Parathyroid adenoma (tissue), 2 donors: ENCODE results near the gene DAPP1.

ENCODE experiments used
- H2AFZ ChIP-seq: fragments of 300-600 bp; sonication (generic); one replicate; pipeline ENCODE4 v1.7.0; 2017; ENCODE audit warnings: antibody characterized with exemption, mild to moderate bottlenecking
- H3K27ac ChIP-seq: fragments of 300-600 bp; sonication (generic); one replicate; pipeline ENCODE4 v1.7.0; 2017
- H3K27me3 ChIP-seq: fragments of 300-600 bp; sonication (generic); one replicate; pipeline ENCODE4 v1.7.0; 2017; ENCODE audit warnings: low read length; ENCODE audit not compliant: control insufficient read depth, insufficient read depth
- H3K36me3 ChIP-seq: fragments of 300-600 bp; sonication (generic); one replicate; pipeline ENCODE4 v1.7.0; 2017; ENCODE audit warnings: low read length; ENCODE audit not compliant: control insufficient read depth, insufficient read depth
- H3K4me1 ChIP-seq: fragments of 300-600 bp; sonication (generic); one replicate; pipeline ENCODE4 v1.7.0; 2017; ENCODE audit warnings: control low read depth
- H3K4me2 ChIP-seq: fragments of 300-600 bp; sonication (generic); one replicate; pipeline ENCODE4 v1.7.0; 2017; ENCODE audit warnings: low read length
- H3K4me3 ChIP-seq: fragments of 300-600 bp; sonication (generic); one replicate; pipeline ENCODE4 v1.7.0; 2017; ENCODE audit warnings: low read depth, low read length
- H3K79me2 ChIP-seq: fragments of 300-600 bp; sonication (generic); one replicate; pipeline ENCODE4 v1.7.0; 2017; ENCODE audit warnings: control low read depth
- H3K9ac ChIP-seq: fragments of 300-600 bp; sonication (generic); one replicate; pipeline ENCODE4 v1.7.0; 2017; ENCODE audit warnings: mild to moderate bottlenecking
- H3K9me3 ChIP-seq: fragments of 300-600 bp; sonication (generic); one replicate; pipeline ENCODE4 v1.7.0; 2017; ENCODE audit warnings: low read length; ENCODE audit not compliant: control insufficient read depth
- TF ChIP-seq, protein P1 (sequence below): fragments of 300-600 bp; sonication (generic); IDR thresholded peaks from one replicate; pipeline ENCODE4 v1.7.0; 2017; ENCODE audit warnings: antibody characterized with exemption, mild to moderate bottlenecking
- donor health status: primary hyperparathyroidism.

DAPP1 gene

DNA sequence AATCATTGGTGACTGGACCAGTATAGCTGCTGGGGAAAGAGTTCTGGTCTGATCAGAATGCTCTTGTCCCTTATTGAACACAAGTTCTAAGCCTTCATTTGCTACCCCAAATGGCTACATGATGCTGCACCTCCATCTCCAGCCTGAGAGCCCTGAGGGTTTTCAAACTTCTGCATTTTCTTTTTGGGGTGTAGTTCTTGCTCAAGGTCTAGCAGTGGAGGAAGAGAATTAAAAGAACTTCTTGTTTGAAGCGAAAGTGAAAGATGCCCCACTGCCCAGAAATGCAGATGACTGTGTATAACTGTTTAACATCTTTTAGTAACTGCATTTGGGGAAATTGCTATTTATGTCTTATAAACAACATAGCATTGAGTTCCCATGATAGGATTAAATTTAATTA, 39.1 kb downstream of the DAPP1 start:
- Histone ChIP-seq H3K27ac (no peak overlapping the region), H2AFZ (no peak overlapping the region), H3K4me1 (no peaks in the 10 kb centered on the region), H3K27me3 (no peaks in the 10 kb centered on the region), H3K9ac (no peak overlapping the region), H3K79me2 (no peaks in the 10 kb centered on the region), H3K9me3 (no peaks in the 10 kb centered on the region), H3K4me2 (no peak overlapping the region), H3K4me3 (no peak overlapping the region), H3K36me3 (no peaks in the 10 kb centered on the region)
- TF ChIP-seq, protein P1, sequence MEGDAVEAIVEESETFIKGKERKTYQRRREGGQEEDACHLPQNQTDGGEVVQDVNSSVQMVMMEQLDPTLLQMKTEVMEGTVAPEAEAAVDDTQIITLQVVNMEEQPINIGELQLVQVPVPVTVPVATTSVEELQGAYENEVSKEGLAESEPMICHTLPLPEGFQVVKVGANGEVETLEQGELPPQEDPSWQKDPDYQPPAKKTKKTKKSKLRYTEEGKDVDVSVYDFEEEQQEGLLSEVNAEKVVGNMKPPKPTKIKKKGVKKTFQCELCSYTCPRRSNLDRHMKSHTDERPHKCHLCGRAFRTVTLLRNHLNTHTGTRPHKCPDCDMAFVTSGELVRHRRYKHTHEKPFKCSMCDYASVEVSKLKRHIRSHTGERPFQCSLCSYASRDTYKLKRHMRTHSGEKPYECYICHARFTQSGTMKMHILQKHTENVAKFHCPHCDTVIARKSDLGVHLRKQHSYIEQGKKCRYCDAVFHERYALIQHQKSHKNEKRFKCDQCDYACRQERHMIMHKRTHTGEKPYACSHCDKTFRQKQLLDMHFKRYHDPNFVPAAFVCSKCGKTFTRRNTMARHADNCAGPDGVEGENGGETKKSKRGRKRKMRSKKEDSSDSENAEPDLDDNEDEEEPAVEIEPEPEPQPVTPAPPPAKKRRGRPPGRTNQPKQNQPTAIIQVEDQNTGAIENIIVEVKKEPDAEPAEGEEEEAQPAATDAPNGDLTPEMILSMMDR, result no peak

DNA sequence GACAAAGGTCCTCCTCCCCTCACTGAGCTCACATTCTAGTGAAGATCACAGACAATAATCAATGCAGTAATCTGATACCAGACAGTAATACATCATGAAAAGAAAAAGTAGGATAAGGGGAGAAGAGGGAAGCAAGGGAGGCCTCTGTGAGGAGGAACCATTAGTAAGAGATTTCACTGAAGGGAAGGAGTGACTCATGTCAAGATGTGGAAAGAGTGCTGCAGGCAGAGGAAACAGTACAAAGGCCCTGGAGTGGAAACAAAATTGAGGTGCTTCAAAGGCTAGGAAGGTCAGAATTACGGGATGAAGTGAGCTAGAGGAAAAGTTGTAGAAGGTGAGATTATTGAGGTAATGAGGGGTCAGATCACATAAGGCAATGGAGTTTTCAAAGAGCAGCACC, 39.5 kb downstream of the DAPP1 start:
- Histone ChIP-seq H3K9me3 (no peaks in the 10 kb centered on the region), H2AFZ (no peak overlapping the region), H3K4me3 (no peak overlapping the region), H3K4me1 (no peaks in the 10 kb centered on the region), H3K79me2 (no peaks in the 10 kb centered on the region), H3K36me3 (no peaks in the 10 kb centered on the region), H3K27me3 (no peaks in the 10 kb centered on the region), H3K4me2 (no peak overlapping the region), H3K27ac (no peak overlapping the region), H3K9ac (no peak overlapping the region)
- TF ChIP-seq, protein P1, result no peak

DNA sequence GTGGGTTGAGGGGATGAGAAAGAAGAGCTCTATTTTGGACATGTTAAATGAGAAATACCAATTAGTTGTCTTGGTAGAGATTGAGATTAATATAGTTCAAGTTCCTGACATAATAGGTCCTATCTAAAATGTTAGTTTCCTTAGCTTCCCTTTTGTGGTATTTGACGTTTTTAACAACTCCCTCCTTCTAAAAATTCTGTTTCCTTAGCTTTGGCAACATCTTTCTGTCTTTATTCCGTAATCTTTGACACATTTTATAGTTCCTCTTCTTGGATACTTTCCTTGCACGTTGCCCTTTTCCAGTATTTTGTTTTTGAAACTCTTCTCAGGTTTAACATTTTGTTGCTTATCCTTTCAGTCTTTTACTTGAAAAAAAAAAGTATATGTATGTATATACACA, 40.7 kb downstream of the DAPP1 start:
- Histone ChIP-seq H3K27ac (no peak overlapping the region), H3K36me3 (no peaks in the 10 kb centered on the region), H3K79me2 (no peaks in the 10 kb centered on the region), H2AFZ (no peak overlapping the region), H3K4me3 (no peak overlapping the region), H3K9ac (no peak overlapping the region), H3K4me1 (no peaks in the 10 kb centered on the region), H3K9me3 (no peaks in the 10 kb centered on the region), H3K27me3 (no peaks in the 10 kb centered on the region), H3K4me2 (no peak overlapping the region)
- TF ChIP-seq, protein P1, result no peak

DNA sequence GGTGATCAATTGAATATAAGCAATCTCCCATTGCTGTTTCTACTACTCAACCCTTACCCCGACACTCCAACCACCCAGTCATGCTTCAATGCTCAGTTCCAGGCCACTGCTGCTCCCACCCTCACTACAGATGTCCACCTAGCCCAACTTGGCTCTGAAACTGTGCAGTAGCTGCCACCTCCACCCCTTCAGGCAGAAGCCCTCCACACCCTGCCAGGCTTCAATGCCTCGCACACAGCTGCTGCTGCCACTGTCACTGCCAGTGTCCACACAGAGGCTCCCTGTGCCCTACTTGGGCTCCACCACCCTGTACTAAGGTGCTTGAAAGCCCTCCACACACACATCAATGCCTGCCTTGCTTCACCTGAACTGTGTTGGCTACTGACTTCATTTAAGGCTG, 43.0 kb downstream of the DAPP1 start:
- no peak overlapping the region for H3K4me3 ChIP-seq
- H3K27ac ChIP-seq, result no peak overlapping the region
- no peak overlapping the region for H3K4me2 ChIP-seq
- H3K9me3 ChIP-seq, result no peaks in the 10 kb centered on the region
- no peaks in the 10 kb centered on the region for H3K79me2 ChIP-seq
- H3K4me1 ChIP-seq, result no peaks in the 10 kb centered on the region
- TF ChIP-seq, protein P1, result no peak
- no peaks in the 10 kb centered on the region for H3K36me3 ChIP-seq
- no peaks in the 10 kb centered on the region for H3K27me3 ChIP-seq
- H2AFZ ChIP-seq, result no peak overlapping the region
- H3K9ac ChIP-seq, result no peak overlapping the region

DNA sequence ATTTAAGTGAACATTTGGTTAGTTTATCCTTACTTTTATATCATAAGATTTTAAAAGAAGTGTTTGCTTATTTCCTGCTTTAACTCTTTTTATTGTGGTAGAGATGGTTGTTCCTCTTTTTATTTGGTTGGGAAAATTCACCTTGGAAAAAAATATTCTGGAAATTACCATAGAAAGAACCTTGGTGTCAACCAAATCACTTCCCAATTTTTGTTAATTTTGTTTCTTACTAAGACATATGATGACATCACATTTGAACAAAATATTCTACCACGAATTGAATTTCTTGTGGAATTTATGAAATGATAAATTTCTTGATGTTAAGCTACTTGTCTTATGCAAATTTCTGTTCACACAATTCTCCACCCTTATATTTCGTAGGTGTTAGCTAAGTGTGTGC, 43.9 kb downstream of the DAPP1 start:
- TF ChIP-seq, protein P1, result no peak
- H3K27me3 ChIP-seq, result no peaks in the 10 kb centered on the region
- H3K36me3 ChIP-seq, result no peaks in the 10 kb centered on the region
- no peaks in the 10 kb centered on the region for H3K79me2 ChIP-seq
- H3K4me1 ChIP-seq, result no peaks in the 10 kb centered on the region
- H2AFZ ChIP-seq, result no peak overlapping the region
- no peaks in the 10 kb centered on the region for H3K9me3 ChIP-seq
- no peak overlapping the region for H3K4me3 ChIP-seq
- no peak overlapping the region for H3K4me2 ChIP-seq
- no peak overlapping the region for H3K9ac ChIP-seq
- H3K27ac ChIP-seq, result no peak overlapping the region
